ENCODE results near the gene R3HDM2.

GRCh38 chr12:57263096-57263495 lies 167.7 kb downstream of the R3HDM2 start:
- TF ChIP-seq CTCF (conservative IDR thresholded peaks at IDR 0.05; ENCODE audit: low read length) (no peak), EZH2phosphoT487 (IDR thresholded peaks at IDR 0.05; ENCODE audit: borderline replicate concordance, low read depth, low read length) (no peak)
